ENCODE results near the gene DYSF. TPM values are rescaled to one million over a fixed set of nuclear protein-coding genes. Genes with fewer than 3 reads are reported as not detected.

Gene DYSF
- total RNA-seq, 1 experiment from 2014 or later, result 0.24 TPM

- POLR2A ChIA-PET (ENCODE audit: low non-redundant PET), result interaction anchor here (0.6 kb wide), 1 partner anchor 511 kb away, joined by 3 read pairs; no protein-coding TSS in a partner anchor
Measured at GRCh38 chr2:71683666-71684065, 230.3 kb downstream of the DYSF start.

GRCh38 chr2:71684226-71685072, 231.1 kb downstream of the DYSF start:
- BruUV-seq (replicated peaks), result no TSS peak
- CTCF ChIA-PET, result no interaction called here
- intact Hi-C loops (cut with micrococcal nuclease; ENCODE audit: unreplicated experiment), result no loop called here
- TF ChIP-seq CTCF (conservative IDR thresholded peaks at IDR 0.05; ENCODE audit: low read depth, low read length), result no peak
- TF ChIP-seq EZH2 (IDR thresholded peaks at IDR 0.05; ENCODE audit: borderline replicate concordance, low read depth, low read length, poor library complexity, severe bottlenecking), result no peak
- Histone ChIP-seq H3K36me3 (ENCODE audit: insufficient read depth, low read length, poor library complexity, severe bottlenecking) (no peaks in the 10 kb centered on the region), H3K9me3 (ENCODE audit: low read depth, low read length, poor library complexity, severe bottlenecking) (no peaks in the 10 kb centered on the region), H3K27ac (ENCODE audit: low read depth, low read length, poor library complexity, severe bottlenecking) (no peak overlapping the region), H3K27me3 (replicated peaks; ENCODE audit: insufficient read depth, low read depth, low read length, poor library complexity) (no peaks in the 10 kb centered on the region), H3K4me3 (ENCODE audit: low read depth, low read length, poor library complexity, severe bottlenecking) (no peak overlapping the region), H3K4me1 (ENCODE audit: insufficient read depth, low read length, poor library complexity, severe bottlenecking) (no peaks in the 10 kb centered on the region)
- POLR2A ChIA-PET (ENCODE audit: low non-redundant PET), result interaction anchor here (0.6 kb wide), 2 partner anchors 55 to 511 kb away, joined by 3 read pairs; no protein-coding TSS in a partner anchor
- no peak for DNase-seq (ENCODE audit: low spot score)

More at GRCh38 chr2:71683666-71684065, 230.3 kb downstream of the DYSF start:
- no peak for DNase-seq (ENCODE audit: low spot score)
- Histone ChIP-seq H3K9me3 (ENCODE audit: low read depth, low read length, poor library complexity, severe bottlenecking) (no peaks in the 10 kb centered on the region), H3K27ac (ENCODE audit: low read depth, low read length, poor library complexity, severe bottlenecking) (no peak overlapping the region), H3K4me1 (ENCODE audit: insufficient read depth, low read length, poor library complexity, severe bottlenecking) (no peaks in the 10 kb centered on the region), H3K36me3 (ENCODE audit: insufficient read depth, low read length, poor library complexity, severe bottlenecking) (no peaks in the 10 kb centered on the region), H3K27me3 (replicated peaks; ENCODE audit: insufficient read depth, low read depth, low read length, poor library complexity) (no peaks in the 10 kb centered on the region), H3K4me3 (ENCODE audit: low read depth, low read length, poor library complexity, severe bottlenecking) (no peak overlapping the region)
- CTCF ChIA-PET, result no interaction called here
- no TSS peak for BruUV-seq (replicated peaks)
- TF ChIP-seq EZH2 (IDR thresholded peaks at IDR 0.05; ENCODE audit: borderline replicate concordance, low read depth, low read length, poor library complexity, severe bottlenecking) (no peak), CTCF (conservative IDR thresholded peaks at IDR 0.05; ENCODE audit: low read depth, low read length) (no peak)
- intact Hi-C loops (cut with micrococcal nuclease; ENCODE audit: unreplicated experiment), result no loop called here

- Histone ChIP-seq H3K9me3 (ENCODE audit: low read depth, low read length, poor library complexity, severe bottlenecking) (no peaks in the 10 kb centered on the region), H3K4me1 (ENCODE audit: insufficient read depth, low read length, poor library complexity, severe bottlenecking) (no peaks in the 10 kb centered on the region), H3K36me3 (ENCODE audit: insufficient read depth, low read length, poor library complexity, severe bottlenecking) (no peaks in the 10 kb centered on the region), H3K4me3 (ENCODE audit: low read depth, low read length, poor library complexity, severe bottlenecking) (no peak overlapping the region), H3K27ac (ENCODE audit: low read depth, low read length, poor library complexity, severe bottlenecking) (no peak overlapping the region), H3K27me3 (replicated peaks; ENCODE audit: insufficient read depth, low read depth, low read length, poor library complexity) (no peaks in the 10 kb centered on the region)
- ChIA-PET CTCF (no interaction called here), POLR2A (ENCODE audit: low non-redundant PET) (interaction anchor here (0.6 kb wide), 1 partner anchor 55 kb away, joined by 3 read pairs; no protein-coding TSS in a partner anchor)
- no peak for TF ChIP-seq CTCF (conservative IDR thresholded peaks at IDR 0.05; ENCODE audit: low read depth, low read length)
- no peak for TF ChIP-seq EZH2 (IDR thresholded peaks at IDR 0.05; ENCODE audit: borderline replicate concordance, low read depth, low read length, poor library complexity, severe bottlenecking)
- no peak for DNase-seq (ENCODE audit: low spot score)
- no TSS peak for BruUV-seq (replicated peaks)
- intact Hi-C loops (cut with micrococcal nuclease; ENCODE audit: unreplicated experiment), result no loop called here
Measured at GRCh38 chr2:71685073-71685848, 231.9 kb downstream of the DYSF start.
